NCI-H345 (cell line): ENCODE measurements around the gene TNFSF18.

Experiments used
- DNase-seq: peaks from one replicate; lab custom pipeline; 2025; lab: John Stamatoyannopoulos, UW

Gene TNFSF18

DNA sequence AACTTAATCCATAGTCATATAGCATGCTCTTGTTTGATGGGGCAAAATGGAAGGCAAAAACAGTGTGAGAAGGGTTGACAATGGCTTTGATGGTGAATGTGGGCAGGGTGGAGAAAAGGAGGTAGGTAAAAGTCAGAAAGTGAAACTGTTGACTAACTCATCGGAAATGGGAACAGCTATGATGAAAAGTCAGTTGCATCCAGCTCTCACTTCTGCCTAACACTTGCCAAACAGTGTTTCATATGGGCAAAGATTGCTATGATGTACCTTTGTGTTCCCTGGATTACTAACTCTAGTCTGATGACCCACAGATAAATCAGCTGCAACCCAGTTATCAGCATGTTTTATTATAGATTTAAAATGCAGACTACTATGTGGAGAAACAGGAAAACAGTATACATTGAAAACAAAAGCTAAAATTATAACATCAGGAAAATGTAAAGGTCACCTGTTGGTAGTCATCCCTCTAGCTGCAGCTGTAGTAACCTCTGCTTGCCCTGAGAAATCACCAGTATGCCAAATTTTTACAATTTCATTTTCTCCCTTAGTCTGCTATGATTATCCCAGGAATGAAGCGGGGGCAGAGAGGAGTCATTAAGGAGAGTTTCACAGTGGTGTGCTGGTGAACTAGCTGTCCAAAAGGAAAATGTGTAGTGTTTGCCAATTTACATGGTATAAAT, 11.7 kb downstream of the TNFSF18 start:
- no peak for DNase-seq

DNA sequence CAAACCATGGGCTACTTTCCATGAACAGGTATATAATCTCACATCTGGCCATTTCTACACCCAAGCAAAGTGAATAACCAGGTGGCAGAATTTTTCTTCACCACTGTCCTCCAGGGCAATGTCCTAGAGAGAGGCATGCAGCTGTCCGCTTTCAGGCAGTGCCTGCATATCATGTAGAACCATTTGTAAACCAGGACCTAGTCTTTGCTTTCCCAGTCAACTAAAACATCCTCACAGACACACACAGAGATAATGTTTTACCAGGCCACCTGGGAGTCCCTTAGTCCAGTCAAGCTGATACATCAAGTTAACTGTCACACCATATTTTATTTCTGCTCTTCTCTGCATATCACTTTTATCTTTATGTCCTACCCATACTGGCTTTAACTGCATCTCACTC, 26.2 kb downstream of the TNFSF18 start:
- no peak for DNase-seq

DNA sequence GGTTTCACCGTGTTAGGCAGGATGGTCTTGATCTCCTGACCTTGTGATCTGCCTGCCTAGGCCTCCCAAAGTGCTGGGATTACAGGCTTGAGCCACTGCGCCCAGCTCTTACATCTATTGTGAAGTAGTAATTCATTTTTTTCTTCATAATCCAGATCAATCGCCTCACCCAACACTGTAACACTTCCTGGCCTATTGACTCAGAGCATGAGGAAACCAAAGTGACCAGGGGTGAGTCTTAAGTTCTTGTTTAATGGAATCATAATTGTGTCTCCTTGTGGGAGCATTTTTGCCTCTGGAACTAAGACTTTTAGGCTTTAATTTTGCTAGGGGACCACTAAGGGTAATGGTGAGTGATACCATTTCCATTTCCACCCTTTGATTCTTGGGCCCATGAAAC, 27.4 kb downstream of the TNFSF18 start:
- DNase-seq: no peak

DNA sequence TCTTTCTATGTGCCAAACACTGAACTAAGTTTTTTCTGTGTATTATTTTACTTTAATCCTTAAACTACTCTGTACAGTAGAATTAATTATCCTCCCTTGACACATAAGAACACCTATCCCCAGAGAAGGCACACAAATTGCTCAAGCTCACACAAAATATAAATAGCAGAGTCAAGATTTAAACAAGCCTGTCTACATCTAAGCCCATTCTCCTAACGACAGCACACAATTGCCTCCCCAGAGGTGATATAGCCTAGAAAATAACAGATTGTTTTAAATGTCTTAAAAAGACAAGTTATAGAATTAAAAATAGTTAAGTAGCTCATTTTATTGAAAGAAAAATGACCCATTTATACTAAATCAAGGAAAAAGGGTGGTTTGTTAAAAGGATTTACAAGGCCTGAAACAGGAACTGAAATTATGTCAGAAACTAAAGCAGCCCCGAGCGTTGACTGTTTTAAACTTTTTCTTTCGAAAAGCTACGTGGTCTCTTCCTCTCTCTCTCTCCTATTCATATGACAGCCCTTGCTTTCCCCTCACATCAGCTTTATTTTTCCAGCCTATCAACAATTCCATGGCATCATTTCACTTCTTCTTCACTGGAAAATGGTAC, 30.5 kb downstream of the TNFSF18 start:
- DNase-seq: no peak

DNA sequence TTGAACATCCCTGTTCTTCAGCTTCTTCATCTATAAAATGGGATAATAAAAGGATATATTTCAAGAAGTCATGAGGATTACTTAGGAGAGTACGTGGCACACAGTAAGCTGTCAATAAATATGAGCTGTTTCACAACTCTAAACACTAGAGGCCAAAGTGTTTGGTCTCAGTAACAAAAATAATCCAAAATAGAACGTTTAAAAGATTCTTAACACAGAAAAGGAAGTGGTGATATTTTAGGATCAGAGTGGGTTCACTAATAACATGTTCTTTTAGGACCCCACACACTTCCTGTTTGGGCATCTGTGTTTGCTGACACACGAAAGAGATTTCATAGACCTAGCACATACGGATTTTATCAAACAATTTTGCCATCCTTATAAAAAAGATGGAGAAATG, 32.9 kb downstream of the TNFSF18 start:
- DNase-seq: no peak

DNA sequence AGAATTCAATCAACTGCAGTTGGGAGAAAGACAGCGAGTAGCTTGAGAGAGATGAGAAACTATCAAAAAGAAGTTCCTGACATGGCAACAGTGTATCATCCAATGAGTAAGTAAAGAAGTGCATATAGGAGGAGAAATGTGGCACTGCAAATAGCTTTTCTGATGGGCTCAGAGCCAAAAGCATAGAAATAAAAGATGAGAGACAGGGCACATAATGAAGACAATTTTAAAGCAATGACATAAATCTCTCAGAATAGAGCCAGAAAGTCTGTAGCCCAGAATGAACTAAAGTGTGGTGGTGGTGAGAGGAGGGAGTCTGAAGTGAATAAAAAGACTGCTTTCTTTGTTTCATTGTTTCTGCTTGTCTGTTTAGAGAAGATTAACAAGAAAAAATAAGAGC, 34.3 kb downstream of the TNFSF18 start:
- DNase-seq: no peak

DNA sequence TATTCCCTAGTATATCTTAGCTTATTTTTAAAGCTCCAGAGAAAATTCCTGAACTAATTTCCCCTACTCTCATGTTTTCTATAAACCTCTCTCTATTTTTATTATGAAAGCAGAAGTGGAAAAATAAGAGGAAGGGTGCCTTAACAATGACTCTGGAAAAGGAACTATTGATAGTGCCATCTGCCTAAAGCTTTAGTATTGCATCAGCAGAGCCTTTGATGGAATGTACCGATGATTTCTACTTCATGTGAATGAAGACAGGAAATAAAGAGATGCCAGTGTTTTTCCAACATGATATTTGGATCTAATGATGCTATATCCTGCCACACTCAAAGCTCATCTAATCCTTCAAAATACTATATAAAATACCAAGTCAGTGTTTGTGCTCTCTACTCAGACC, 35.1 kb downstream of the TNFSF18 start:
- no peak for DNase-seq

DNA sequence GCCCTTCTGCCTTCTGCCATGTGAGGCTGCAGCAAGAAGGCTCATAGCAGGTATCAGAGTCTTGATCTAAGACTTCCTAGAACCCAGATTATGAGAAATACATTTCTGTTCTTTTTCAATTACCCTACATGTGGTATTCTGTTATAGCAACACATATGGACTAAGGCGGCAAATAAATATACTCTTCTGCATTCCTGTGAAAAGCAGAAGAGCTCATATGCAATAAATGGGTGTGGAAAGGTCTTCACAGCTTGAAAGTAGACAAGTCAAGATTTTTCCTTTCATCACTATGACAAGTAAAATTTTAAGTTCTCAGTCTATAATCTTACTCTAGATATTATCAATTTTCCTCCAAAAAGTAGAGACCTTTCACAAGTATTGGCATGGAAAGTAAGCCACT, 36.6 kb downstream of the TNFSF18 start:
- DNase-seq: no peak

DNA sequence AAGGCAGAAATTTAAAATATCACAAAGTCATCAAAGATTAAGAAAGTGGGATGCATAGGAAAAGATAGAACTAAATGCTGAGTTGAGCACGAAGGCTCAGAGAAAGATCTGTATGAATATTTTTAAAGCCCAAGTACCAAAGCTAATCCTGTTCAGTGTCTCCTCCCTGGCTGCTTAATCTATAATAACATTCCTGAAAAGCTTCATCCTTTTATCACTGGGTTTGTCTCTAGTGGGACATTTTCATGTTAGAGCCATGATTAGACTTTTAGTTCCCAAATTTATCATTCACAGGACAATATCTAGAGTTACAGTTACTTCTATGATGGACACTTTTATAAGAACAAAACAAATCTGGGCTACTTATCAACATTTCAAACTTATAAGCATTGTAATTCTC, 38.6 kb downstream of the TNFSF18 start:
- no peak for DNase-seq

DNA sequence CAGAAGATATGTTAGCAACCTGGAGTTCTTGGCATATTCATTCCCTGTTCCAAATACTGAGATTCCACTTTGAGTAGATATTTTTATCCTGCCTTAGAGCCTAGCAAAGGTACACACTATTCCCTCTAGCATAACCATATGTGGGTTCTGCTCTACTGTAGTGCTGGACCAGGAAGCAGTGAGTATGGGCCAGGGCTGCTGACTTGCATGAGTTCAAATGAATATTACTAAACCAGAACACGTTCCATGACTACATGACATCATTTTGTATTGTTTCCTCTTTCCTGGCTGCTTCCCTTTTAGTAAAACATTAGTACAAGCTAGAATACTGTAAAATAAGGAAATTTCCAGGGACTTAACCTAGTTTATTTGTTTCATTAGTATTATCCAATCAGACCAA, 41.1 kb downstream of the TNFSF18 start:
- DNase-seq: no peak

DNA sequence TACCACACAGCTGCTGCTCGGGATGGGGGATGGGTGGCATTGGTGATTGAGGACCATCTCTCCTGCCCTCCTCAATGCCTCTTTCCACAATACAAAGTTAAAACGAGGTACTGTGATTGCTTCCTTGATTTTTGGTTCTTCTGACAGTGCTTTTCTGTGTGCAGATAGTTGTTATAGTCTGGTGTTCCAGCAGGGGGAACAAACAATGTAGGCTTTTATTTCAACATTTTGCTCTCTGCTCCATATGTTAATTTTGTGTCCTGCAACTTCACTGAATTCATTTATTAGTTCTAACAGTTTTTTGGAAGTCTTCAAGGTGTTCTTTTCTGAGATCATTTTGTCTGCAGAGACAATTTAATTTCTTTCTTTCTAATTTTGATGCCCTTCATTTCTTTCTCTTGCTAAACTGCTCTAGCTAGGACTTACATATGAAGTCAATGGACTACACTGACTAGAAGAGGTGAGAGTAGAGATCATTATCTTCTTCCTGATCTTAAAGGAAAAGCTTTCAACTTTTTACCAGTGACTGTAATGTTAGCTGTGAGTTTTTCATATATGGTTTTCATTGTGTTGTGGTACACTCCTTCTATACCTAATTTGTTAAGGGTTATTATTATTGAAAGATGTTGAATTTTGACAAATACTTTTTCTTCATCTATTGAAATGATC, 45.4 kb downstream of the TNFSF18 start:
- DNase-seq: no peak

DNA sequence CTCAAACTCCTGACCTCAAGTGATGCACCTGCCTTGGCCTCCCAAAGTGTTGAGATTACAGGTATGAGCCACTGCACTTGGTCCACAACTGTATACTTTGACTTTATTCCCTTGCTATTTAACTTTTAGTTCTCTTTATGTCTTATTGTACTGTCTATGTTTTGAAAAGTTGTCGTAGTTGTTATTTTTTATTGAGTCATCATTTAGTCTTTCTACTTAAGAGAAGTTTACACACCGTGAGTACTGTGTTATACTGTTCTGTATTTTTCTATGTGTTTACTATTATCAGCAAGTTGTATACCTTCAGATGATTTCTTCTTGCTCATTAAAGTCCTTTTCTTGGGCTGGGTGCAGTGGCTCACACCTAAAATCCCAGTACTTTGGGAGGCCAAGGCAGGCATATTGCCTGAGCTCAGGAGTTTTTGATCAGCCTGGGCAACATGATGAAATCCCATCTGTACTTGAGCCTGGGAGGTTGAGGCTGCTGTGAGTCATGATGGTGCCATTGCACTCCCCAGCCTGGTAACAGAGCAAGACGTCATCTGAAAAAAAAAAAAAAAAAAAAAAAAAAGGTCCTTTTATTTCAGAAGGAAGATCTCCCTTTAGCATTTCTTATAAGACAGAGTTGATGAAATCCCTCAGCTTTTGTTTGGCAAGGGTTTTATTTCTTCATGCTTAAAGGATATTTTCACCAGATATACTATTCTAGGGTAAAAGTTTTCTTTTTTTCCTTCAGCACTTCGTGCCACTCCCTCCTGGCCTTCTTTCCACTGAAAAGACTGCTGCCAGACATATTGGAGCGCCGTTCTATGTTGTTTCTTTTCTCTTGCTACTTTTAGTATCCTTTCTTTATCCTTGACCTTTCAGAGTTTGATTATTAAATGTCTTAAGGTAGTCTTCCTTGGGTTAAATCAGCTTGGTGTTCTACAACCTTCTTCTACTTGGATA, 47.6 kb downstream of the TNFSF18 start:
- no peak for DNase-seq

DNA sequence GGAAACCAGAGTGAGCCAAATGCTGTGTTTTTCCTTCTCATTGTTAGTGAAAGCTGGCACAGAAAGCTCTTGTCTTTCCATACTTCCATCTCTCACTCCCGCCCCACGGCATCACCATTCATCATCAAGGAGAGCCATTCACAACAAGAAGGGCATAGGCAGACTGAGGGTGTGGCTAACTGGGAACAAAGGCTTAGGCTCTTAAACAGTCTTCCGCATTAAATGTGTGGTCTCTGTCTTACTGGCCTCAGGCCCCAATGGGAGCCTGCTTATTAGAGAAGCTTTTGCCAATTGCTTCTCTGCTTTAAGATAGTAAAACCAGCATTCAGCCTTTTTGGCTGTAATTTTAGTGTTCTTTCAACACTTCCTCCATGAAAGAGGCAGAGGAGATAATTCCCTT, 51.4 kb downstream of the TNFSF18 start:
- DNase-seq: no peak

DNA sequence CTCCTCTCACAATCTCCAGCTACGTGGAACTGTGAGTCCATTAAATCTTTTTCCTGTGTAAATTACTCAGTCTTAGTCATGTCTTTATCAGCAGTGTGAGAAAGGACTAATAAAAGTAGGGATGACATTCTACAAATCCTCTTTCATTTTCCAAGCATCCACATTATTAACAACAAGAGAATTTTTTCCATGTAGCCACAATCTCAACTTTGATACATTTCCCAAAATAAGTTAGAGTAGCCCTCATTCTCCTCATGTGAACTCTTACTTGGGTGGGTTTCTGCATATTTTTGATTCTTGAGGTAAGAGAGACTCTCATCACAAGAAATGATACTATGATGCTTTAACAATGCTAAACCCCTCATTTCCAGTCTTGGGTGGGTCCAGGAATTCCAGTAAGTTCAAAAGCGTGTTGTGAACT, 52.8 kb downstream of the TNFSF18 start:
- no peak for DNase-seq

DNA sequence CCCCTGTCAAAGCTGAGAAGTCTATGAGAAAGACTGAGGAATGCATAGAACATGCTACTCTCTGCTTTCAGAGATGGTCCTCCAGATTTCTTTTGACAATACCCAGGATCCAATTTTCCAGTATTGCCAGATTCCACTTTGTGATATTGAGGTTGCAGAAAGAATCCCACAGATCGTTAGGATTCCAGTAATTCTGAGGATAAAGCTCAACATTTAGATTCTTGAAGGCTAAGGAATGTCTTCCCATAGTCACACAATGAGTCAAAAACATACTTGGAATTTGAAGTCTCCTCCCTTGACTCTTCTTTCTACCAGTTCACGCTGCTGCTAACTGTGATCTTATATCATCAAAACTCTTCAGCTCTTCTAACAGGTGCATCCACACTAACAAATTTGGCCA, 57.1 kb downstream of the TNFSF18 start:
- no peak for DNase-seq

DNA sequence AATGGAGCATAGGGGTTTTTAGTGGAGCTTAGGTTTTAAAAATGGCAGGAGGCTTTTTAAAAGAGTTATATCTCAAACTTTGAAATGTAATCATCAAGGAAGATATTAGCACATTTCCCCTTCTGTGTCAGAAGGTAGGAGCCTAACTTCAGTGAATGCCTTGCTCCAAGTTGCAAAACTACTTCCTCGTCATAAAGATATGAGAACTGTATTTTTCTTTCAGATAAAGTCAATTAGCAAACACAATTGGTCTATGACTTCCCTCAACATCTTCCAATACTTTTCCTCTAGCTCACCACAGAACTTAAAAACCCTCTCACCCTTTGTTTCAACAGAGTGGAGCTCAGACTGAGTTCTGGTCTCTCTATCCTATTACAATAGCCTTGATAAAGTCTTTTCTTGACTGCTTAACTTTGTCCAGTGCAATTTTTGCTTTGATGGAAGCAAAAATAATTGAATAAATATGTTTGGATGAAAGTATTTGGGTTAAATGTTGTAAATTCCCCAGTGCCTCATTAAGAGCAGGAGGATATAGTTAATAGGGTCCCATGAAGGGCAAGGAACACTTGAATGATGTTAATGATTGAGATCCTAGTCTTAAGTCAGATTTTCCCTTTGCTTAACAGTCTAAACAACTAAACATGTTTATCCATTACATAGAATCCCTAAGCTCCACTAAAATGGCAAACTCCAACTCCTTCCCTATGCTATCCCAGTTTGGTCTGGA, 58.9 kb downstream of the TNFSF18 start:
- no peak for DNase-seq

DNA sequence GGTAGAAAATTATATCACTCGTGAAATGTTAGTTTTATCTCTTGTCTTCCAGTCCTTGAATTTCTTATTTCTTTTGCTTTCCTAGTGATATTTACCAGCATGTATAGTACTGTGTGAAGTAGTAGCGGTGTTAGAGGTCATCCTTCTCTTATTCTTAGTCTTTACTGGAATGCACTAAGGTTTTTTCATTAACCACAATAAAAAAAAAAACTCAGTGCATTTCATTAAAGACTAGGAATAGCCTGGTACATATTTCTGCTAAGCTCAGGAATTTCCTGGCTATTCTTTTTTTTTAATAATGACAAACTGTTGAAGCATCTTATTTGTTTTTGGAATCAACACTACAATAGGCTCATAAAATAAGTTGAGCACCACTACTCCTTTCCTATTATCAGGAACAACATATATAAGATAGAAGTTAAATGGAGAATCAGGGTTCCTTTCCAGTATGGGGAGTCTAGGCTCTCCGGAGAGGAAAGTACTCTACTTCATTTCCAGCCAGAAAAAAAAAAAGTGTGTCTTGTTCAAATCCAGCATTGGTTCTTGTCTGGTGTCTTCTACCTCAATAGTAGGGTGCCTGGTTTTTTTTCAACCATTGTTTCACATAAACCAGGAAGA, 60.0 kb downstream of the TNFSF18 start:
- no peak for DNase-seq
